Activated T-helper 9 cell treated with anti-CD3 and anti-CD28 coated beads, Interleukin-2, amount 50 U/mL, for 16 hours (primary cell): ENCODE data around the gene SLX4.
"Not testable (repeated sequence)": the region's sequence is repeated elsewhere in the genome, so short reads cannot be mapped to it uniquely, and the experiment has no call there.

Experiments
- DNase-seq: peaks from one replicate; pipeline ENCODE4 v3.0.0-alpha.2; 2020; ENCODE audit warnings: low read depth

SLX4 gene, protein sequence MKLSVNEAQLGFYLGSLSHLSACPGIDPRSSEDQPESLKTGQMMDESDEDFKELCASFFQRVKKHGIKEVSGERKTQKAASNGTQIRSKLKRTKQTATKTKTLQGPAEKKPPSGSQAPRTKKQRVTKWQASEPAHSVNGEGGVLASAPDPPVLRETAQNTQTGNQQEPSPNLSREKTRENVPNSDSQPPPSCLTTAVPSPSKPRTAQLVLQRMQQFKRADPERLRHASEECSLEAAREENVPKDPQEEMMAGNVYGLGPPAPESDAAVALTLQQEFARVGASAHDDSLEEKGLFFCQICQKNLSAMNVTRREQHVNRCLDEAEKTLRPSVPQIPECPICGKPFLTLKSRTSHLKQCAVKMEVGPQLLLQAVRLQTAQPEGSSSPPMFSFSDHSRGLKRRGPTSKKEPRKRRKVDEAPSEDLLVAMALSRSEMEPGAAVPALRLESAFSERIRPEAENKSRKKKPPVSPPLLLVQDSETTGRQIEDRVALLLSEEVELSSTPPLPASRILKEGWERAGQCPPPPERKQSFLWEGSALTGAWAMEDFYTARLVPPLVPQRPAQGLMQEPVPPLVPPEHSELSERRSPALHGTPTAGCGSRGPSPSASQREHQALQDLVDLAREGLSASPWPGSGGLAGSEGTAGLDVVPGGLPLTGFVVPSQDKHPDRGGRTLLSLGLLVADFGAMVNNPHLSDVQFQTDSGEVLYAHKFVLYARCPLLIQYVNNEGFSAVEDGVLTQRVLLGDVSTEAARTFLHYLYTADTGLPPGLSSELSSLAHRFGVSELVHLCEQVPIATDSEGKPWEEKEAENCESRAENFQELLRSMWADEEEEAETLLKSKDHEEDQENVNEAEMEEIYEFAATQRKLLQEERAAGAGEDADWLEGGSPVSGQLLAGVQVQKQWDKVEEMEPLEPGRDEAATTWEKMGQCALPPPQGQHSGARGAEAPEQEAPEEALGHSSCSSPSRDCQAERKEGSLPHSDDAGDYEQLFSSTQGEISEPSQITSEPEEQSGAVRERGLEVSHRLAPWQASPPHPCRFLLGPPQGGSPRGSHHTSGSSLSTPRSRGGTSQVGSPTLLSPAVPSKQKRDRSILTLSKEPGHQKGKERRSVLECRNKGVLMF (N-terminal part only)

DNA sequence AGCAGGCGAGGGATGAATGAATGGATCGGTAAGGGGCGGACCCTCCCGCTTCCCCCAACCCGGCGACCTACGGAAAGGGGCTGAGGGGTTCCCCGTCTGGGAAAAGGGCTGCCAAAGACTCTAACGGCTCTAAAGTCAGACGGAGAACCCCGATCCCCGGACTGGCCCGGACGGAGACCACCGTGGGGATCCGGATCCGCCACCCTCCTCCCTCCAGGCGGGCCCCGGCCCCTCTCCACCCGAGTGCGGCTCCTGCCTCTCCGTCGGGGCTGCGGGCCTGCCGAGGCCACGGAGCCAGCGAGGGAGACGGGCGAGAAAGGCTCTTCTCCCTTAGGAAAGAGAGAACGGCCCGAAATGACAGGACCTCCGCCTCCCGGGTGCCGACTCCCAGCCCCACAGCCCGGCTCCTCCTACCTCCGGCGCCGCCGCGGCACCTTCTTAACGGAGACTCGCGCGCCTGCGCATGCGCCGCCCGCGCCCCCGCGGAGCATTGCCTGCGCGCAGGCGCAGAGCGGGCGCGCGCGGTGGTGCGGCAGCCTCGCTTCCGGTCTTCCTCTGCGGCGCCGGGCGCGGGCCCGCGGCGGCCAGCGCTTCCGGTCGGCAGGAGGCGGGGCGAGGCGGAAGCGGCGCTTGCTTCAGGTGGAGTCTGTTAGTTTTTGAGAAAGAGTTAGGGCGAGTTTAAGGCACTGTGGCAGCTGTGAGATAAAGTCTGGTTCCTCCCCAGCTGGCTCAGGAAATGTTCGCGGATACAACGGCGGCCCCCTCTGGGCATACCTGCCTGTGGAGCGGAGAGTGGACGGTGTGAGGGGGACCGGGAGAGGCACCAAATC lies at the start of gene SLX4:
SLX4 (minus strand) TSS at position 461 of the 830 bp plus-strand sequence. CDS start 2,642 bp downstream, outside the sequence.
- DNase-seq: peak; percentile 88

- no peak for DNase-seq
These were observed 47.8 kb upstream of the SLX4 start for GRCh38 chr16:3659251-3659650.

DNA sequence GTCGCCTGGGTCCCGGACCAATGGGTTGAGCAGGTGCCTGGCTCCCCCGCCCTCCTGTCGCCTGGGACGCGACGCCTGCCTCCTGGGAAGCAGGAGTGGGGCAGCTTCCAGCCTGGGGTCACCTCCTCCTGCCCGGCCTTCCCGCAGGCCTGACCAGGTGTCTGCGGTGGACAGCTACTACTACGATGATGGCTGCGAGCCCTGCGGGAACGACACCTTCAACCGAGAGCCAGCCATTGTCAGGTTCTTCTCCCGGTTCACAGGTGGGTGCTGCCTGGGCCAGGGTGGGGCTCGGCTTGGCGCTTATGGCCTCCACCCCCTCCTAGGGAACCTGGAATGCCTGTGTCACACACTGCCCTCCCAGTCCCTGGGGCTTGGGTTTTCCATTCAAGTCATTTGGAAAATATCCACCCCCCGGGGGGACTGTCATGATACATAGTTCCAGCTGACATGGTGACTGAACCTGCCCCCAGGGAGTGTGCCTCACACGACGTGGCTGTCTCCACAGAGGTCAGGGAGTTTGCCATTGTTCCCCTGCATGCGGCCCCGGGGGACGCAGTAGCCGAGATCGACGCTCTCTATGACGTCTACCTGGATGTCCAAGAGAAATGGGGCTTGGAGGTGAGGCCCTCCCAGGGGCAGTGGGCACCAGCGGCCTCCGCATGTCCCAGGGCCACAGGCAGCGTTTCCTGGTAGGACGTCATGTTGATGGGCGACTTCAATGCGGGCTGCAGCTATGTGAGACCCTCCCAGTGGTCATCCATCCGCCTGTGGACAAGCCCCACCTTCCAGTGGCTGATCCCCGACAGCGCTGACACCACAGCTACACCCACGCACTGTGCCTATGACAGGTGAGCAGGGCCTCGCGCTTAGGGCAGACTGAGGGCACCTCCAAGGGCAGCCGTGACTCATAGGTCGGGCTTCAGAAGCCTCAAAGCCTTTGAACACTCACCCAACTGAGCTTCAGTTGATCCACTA lies 45.4 kb upstream of the SLX4 start:
- DNase-seq: no peak

GRCh38 chr16:3656160-3656490 lies 44.7 kb upstream of the SLX4 start:
- DNase-seq: not testable (repeated sequence)

DNA sequence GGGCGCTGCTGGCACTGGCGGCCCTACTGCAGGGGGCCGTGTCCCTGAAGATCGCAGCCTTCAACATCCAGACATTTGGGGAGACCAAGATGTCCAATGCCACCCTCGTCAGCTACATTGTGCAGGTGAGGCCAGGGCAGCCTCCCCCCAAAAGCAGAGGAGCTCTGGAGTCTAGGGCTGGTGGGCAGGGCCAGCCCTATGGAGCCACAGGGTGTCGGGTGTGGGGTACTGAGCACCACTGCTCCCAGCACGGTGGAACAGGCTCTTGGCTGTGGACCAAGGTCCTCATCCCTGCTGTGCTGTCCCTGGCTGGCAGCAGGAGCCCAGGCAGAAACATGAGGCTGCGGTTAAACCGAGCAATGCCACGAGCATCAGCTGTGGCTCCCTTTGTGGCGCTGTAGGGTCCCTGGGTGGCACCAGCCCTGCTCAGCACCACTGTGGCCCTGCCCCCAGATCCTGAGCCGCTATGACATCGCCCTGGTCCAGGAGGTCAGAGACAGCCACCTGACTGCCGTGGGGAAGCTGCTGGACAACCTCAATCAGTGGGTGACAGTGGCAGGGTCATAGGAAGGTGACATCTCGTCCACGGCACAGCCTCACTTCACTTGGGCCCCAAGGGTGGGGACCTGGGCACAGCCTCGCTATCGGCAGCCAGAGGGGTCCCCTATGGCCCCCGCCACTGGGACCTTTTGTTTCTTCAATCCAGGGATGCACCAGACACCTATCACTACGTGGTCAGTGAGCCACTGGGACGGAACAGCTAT lies 44.2 kb upstream of the SLX4 start:
- no peak for DNase-seq

- DNase-seq: no peak
These were observed 43.6 kb upstream of the SLX4 start for GRCh38 chr16:3655030-3655395.

DNA sequence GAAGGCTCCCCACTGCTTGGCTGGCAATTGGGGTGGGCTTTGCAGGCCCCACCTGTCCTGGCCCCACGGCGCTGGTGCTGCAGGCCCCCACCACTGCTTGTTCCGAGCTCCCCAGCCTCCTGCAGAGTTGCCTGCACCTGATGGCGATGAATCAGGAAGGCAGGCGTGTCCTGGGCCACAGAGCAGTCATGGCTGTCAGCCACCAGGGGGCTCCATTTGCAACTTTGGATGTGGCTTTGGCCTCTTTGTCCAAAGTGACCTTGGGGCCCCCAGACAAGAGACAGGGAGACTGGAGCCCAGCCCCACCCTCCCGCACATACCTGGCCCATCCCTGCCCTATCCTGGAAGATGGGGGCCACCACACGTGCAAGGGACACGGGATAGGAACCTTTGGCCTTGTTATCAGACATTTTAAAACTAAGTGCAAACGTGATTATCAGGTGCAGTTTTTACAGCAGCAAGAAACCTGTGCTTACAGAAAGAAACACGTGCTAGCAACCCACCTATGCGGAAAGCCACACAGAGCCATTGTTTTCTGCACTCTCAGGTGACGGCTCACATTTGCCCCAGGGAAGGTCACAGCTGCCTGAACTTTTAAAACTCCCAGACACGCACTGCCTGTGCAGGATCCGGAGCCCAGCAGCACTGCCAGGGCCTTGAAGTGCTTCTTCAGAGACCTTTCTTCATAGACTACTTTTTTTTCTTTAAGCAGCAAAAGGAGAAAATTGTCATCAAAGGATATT lies 43.0 kb upstream of the SLX4 start, which contains the start of gene DNASE1:
DNASE1 (plus strand) TSS at position 443 of the 743 bp plus-strand sequence. CDS start 683 bp downstream, outside the sequence.
- DNase-seq: peak; percentile 17

- no peak for DNase-seq
These were observed 41.2 kb upstream of the SLX4 start for GRCh38 chr16:3652373-3653195.

GRCh38 chr16:3651461-3652372 lies 40.3 kb upstream of the SLX4 start:
- DNase-seq: no peak

DNA sequence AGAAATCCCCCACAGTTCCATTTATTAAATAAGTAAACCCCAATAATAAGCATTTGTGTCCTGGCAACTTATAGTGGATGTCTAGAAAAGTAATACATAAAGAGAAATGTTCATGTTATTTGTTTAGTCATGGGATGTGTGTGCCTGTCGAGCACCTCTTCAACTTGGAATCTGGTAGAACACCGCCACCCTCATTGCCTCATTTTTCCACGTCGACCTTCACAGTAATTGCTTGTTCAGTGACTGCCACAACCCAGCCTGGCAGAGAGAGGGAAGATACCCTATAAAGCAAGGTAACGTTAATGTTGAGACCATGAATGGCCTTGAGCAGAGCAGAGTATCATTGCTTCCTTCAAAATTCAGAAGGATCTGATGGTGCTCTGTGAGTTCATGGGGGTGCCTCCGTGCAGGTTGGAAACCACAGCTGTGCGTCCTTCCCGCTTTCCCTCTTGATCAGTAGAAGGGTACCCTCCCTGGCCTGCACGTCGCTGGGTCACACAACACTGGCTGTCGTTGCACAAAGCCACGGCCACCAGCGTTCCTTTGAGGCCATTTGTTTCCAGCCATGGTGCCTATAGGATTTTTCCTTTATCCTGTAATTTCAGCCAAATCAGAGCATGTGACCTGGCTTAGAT lies 39.3 kb upstream of the SLX4 start:
- DNase-seq: no peak

- DNase-seq: no peak
These were observed 35.0 kb upstream of the SLX4 start for GRCh38 chr16:3646348-3646920.

GRCh38 chr16:3645504-3646347 lies 34.3 kb upstream of the SLX4 start:
- DNase-seq: no peak

- DNase-seq: no peak
These were observed 33.7 kb upstream of the SLX4 start for GRCh38 chr16:3645108-3645503.

DNA sequence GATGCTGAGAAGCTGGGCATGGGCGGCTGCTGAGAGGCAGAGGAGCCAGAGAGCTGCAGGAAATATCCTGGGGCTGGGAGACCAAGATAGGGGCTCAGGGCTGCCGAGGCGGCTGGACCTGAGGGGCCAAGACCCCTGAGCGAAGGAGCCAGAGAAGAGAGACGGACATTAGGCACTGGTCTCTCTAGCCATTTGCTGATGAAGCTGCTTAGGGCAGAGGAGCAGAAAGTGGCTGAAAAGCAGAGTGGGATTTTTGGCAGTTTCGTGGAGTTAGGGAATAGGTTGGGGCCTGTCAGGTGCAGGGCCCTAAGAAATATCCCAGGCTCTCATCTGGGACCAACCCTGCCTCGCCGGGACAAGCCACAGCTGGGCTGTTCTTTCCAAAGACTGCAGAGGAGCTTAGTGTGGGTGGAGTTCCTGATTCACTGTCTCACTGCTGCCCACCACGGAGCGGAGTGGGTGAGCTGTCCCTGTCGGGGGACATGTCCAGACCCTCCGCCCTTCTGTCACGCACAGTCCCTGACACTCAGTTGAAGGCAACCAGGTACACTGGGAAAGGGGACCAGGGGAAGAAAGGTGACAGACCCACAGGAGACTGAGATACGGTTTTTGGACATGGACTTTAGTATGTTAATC lies 31.8 kb upstream of the SLX4 start:
- DNase-seq: no peak
